Measurements from ENCODE around the gene COG7.
"Not testable (repeated sequence)": the region's sequence is repeated elsewhere in the genome, so short reads cannot be mapped to it uniquely, and the experiment has no call there.

The COG7 gene

GRCh38 chr16:23402100-23402499, 50.9 kb downstream of the COG7 start:
- H3K27ac ChIP-seq = no peak overlapping the region
- no peak for TF ChIP-seq ZFX (IDR thresholded peaks at IDR 0.05; ENCODE audit: borderline replicate concordance)
- TF ChIP-seq CTCF (IDR thresholded peaks at IDR 0.05) = no peak

GRCh38 chr16:23401139-23401538, 51.9 kb downstream of the COG7 start:
- TF ChIP-seq CTCF (IDR thresholded peaks at IDR 0.05) (no peak), ZFX (IDR thresholded peaks at IDR 0.05; ENCODE audit: borderline replicate concordance) (no peak)
- H3K27ac ChIP-seq = no peak overlapping the region

DNA sequence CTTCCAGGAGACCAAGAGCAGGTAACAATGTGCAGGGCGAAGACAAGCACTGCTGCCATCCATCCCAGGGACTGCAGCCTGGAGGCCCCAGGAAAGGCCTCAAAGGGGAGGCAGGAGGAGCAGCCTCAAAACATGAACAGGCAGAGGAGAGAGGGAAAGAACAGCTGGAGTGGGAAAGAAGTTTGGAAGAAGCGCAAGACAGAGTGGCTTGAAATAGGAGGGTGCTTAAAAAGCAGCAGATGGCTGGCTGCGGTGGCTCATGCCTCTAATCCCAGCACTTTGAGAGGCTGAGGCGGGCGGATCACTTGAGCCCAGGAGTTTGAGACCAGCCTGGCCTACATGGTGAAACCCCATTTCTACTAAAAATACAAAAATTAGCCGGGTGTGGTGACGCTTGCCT, 52.5 kb downstream of the COG7 start:
- H3K27ac ChIP-seq = not testable (repeated sequence)

GRCh38 chr16:23398987-23399805, 53.8 kb downstream of the COG7 start:
- no peak overlapping the region for H3K27ac ChIP-seq

DNA sequence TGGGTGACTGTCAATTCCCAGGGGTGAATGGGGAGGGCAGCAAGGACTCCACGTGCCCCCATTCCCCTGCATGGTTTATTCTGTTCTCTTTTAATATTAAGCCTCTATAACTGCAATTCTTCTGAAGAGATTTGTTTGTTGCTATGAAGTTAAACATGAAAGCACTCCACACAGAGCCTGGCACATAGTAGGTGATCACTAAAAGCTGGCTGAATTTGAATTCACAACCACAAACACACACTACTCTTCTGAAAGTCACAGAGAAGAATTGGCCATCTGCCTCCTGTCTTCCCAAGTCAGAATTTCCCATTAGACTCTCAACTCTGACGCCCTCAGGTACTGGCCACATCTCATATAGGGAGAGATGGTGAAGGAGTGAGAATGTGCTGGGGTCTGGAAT, 55.5 kb downstream of the COG7 start:
- H3K27ac ChIP-seq = no peak overlapping the region
- TF ChIP-seq CTCF (IDR thresholded peaks at IDR 0.05) (no peak), ZFX (IDR thresholded peaks at IDR 0.05; ENCODE audit: borderline replicate concordance) (no peak)

More at GRCh38 chr16:23398987-23399805, 53.8 kb downstream of the COG7 start:
- TF ChIP-seq CTCF (IDR thresholded peaks at IDR 0.05) (no peak), ZFX (IDR thresholded peaks at IDR 0.05; ENCODE audit: borderline replicate concordance) (no peak)

DNA sequence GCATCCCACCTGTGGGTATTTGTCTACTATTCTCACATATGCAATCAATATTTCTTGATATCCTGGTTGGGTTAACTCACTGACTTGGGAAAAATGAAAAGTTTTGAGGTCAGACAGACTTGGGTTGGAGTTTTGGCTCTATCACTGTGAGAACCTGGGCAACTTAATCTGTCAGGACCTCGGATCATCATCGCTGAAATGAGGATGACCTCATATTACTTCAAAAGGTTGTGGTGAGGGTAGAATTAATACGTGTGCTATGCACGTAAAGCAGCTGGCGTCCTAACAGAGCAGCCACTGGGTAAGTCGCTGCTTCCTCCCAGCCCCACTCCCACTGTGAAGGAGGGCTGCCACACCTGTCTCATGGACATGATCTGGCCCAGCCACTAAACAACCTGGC, 57.3 kb downstream of the COG7 start:
- H3K27ac ChIP-seq = no peak overlapping the region
- TF ChIP-seq ZFX (IDR thresholded peaks at IDR 0.05; ENCODE audit: borderline replicate concordance) = no peak

DNA sequence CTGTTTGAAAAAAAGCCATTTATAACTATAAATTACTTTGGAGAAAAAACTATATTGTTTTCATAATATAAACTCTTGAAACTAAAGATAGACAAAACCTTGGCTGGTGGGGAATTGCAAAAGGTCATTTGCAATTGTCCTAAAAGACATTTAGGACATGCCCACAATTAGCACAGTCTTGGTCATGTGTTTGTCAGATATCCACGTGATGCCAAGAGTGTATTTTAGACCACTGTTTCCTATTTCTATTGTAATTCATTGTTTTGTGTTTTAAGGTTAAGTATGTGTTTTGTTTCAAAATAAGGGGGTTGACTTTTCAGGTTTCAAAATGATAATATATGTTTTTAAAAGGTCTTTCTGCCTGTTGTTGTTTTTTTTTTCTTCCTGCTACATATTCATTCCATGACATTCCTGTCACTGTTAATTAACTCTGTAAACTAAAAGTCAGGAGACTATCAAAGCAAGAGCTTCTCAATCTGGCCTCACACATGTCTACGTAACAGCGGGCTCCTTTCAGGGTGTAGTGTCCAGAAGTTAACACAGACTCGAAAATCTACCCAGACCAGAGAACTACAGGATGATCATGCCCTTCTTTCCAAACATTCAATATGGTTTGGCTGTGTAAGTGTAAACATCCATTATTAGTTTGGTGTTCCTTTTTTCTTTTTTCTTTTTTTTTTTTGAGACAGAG, 58.7 kb downstream of the COG7 start:
- TF ChIP-seq CTCF (IDR thresholded peaks at IDR 0.05) (no peak), ZFX (IDR thresholded peaks at IDR 0.05; ENCODE audit: borderline replicate concordance) (no peak)
- H3K27ac ChIP-seq = no peak overlapping the region

- H3K27ac ChIP-seq = no peak overlapping the region
- TF ChIP-seq CTCF (IDR thresholded peaks at IDR 0.05) = no peak
- no peak for TF ChIP-seq ZFX (IDR thresholded peaks at IDR 0.05; ENCODE audit: borderline replicate concordance)
Observed at GRCh38 chr16:23392223-23392600, 60.8 kb downstream of the COG7 start.

All from 22Rv1 (cell line).